Measurements from ENCODE around the gene VSTM2A.

DNA sequence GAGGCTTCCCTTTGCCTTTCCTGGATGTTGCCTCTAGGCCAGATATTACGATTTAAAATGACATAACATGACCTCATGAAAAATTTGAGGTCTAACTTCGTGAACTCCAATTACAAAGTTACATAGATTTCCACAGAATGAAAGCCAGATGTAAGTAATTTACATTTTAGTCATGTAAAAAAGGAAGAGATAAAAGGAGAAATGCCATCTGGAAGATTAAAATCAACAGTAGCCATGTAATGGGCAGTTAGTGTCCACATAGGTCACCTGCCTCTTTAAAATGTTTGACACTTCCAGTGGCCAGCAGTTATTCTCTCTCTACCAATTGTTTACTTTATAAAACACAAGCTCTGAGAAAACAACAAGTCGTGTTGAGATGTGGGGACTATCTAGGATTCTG is 4.1 kb upstream of the VSTM2A start:
- TF ChIP-seq, protein P1, sequence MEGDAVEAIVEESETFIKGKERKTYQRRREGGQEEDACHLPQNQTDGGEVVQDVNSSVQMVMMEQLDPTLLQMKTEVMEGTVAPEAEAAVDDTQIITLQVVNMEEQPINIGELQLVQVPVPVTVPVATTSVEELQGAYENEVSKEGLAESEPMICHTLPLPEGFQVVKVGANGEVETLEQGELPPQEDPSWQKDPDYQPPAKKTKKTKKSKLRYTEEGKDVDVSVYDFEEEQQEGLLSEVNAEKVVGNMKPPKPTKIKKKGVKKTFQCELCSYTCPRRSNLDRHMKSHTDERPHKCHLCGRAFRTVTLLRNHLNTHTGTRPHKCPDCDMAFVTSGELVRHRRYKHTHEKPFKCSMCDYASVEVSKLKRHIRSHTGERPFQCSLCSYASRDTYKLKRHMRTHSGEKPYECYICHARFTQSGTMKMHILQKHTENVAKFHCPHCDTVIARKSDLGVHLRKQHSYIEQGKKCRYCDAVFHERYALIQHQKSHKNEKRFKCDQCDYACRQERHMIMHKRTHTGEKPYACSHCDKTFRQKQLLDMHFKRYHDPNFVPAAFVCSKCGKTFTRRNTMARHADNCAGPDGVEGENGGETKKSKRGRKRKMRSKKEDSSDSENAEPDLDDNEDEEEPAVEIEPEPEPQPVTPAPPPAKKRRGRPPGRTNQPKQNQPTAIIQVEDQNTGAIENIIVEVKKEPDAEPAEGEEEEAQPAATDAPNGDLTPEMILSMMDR (IDR thresholded peaks at IDR 0.05; ENCODE audit: low read depth, low read length): no peak
- no peak for TF ChIP-seq EZH2phosphoT487 (IDR thresholded peaks at IDR 0.05; ENCODE audit: low read depth)
